HepG2 (cell line): ENCODE data around the gene SEMA3F. TPM values are rescaled to one million over a fixed set of nuclear protein-coding genes. Genes with fewer than 3 reads are reported as not detected.

Source experiments
- ATAC-seq: fragments of 200-7000 bp; cut with Tn5 transposase; 3 replicates; pipeline ENCODE4 v1.9.1; 2020; ENCODE audit warnings: mild to moderate bottlenecking, moderate library complexity
- BruUV-seq: library from RNA; stranded (reverse); fragments of 400-500 nt; replicated peaks from 2 replicates; lab custom pipeline; 2021; lab: Mats Ljungman, UMichigan
- CTCF ChIA-PET: fragments of 300-600 bp; formaldehyde crosslinking; extraction: SDS; loops from one replicate; lab custom pipeline; 2021; ENCODE audit warnings: low total read pairs, inconsistent platforms, low intra/inter-chr PET ratio; lab: Yijun Ruan, JAX
- POLR2A ChIA-PET: fragments of 350-600 bp; sonication (Branson Sonifier 250); formaldehyde crosslinking; loops from one replicate; lab custom pipeline; 2020; ENCODE audit warnings: antibody characterized with exemption, inconsistent platforms; lab: Yijun Ruan, JAX
- DNase-seq: peaks from one replicate; pipeline ENCODE4 v3.0.0-alpha.2; 2015; ENCODE audit warnings: low spot score
- FAIRE-seq: peaks from 3 replicates; lab custom pipeline; 2011; peaks lifted over from hg19 to GRCh38; lab: Jason Lieb, UNC
- H2AFZ ChIP-seq: one replicate; pipeline ENCODE4 v1.6.1; 2011; ENCODE audit warnings: low read length, inconsistent platforms
- H3K27ac ChIP-seq: fragments of 300-600 bp; 3 replicates; pipeline ENCODE4 v1.8.0; 2011; ENCODE audit warnings: mixed run types, mild to moderate bottlenecking, mixed read lengths, low read length, inconsistent platforms; ENCODE audit not compliant: insufficient read depth; ENCODE audit errors: extremely low read length
- H3K27me3 ChIP-seq, 2 experiments: fragments of 200-600 bp in 1 of 2; 2 replicates in 1 of 2; 3 replicates in 1 of 2; pipeline versions ENCODE4 v1.6.0 to v1.8.0; 2011; ENCODE audit warnings: low read length in 2 of 2, mild to moderate bottlenecking in 2 of 2, moderate library complexity in 2 of 2, inconsistent platforms in 1 of 2; ENCODE audit not compliant: insufficient read depth in 2 of 2, control insufficient read depth in 1 of 2
- H3K36me3 ChIP-seq, 2 experiments: fragments of 200-600 bp in 1 of 2; replicated peaks in 1 of 2; 2 replicates in 1 of 2; 3 replicates in 1 of 2; pipeline versions ENCODE4 v1.5.1 to v1.8.0; 2011; ENCODE audit warnings: low read length in 2 of 2, inconsistent platforms in 1 of 2; ENCODE audit not compliant: insufficient read depth in 2 of 2, control insufficient read depth in 1 of 2
- H3K4me1 ChIP-seq: 2 replicates; pipeline ENCODE4 v1.5.1; 2012; ENCODE audit warnings: low read length, inconsistent platforms; ENCODE audit not compliant: insufficient read depth
- H3K4me2 ChIP-seq: 2 replicates; pipeline ENCODE4 v1.6.0; 2011; ENCODE audit warnings: low read depth, low read length, inconsistent platforms
- H3K4me3 ChIP-seq, 3 experiments: fragments of 200-600 bp in 1 of 3; sonication (generic), shearing (Covaris generic) in 1 of 3; replicated peaks in 1 of 3; 2 replicates each; pipeline ENCODE4 v1.5.1; 2011 to 2016; ENCODE audit warnings: low read length in 3 of 3, inconsistent platforms in 2 of 3, low read depth in 2 of 3, mild to moderate bottlenecking in 2 of 3, control low read depth in 1 of 3, mixed read lengths in 1 of 3; ENCODE audit not compliant: insufficient read depth in 1 of 3
- H3K79me2 ChIP-seq: one replicate; pipeline ENCODE4 v1.6.1; 2011; ENCODE audit warnings: low read length, inconsistent platforms; ENCODE audit not compliant: insufficient read depth
- H3K9ac ChIP-seq: 2 replicates; pipeline ENCODE4 v1.6.0; 2011; ENCODE audit warnings: mild to moderate bottlenecking, low read depth, low read length, inconsistent platforms; ENCODE audit not compliant: insufficient read depth
- H3K9me3 ChIP-seq: 2 replicates; pipeline ENCODE4 v1.5.1; 2012; ENCODE audit warnings: mild to moderate bottlenecking, low read length
- H4K20me1 ChIP-seq: 2 replicates; pipeline ENCODE4 v1.6.0; 2011; ENCODE audit warnings: inconsistent platforms, mild to moderate bottlenecking, low read length, moderate library complexity; ENCODE audit not compliant: insufficient read depth
- ATAD3A ChIP-seq: sonication (generic); formaldehyde crosslinking; IDR thresholded peaks from 2 replicates; pipeline ENCODE4 v1.4.0; 2020; ENCODE audit warnings: missing genetic modification reagents
- HOXA3 ChIP-seq: sonication (generic); formaldehyde crosslinking; IDR thresholded peaks from 2 replicates; pipeline ENCODE4 v1.5.0; 2020; ENCODE audit warnings: missing genetic modification reagents
- RBFOX2 ChIP-seq: fragments of 200-400 bp; formaldehyde crosslinking; IDR thresholded peaks from 2 replicates; pipeline ENCODE4 v1.6.1; 2017; ENCODE audit warnings: low read depth, mild to moderate bottlenecking, low read length
- REPIN1 ChIP-seq: sonication (generic); formaldehyde crosslinking; IDR thresholded peaks from 2 replicates; pipeline ENCODE4 v1.8.0; 2022; ENCODE audit warnings: missing genetic modification reagents, low read depth, mild to moderate bottlenecking, borderline replicate concordance
- TARDBP ChIP-seq: sonication (generic); formaldehyde crosslinking; IDR thresholded peaks from 2 replicates; pipeline ENCODE4 v1.8.0; 2022; ENCODE audit warnings: mild to moderate bottlenecking, missing genetic modification reagents
- ZFP90 ChIP-seq: sonication (generic); formaldehyde crosslinking; IDR thresholded peaks from 2 replicates; pipeline ENCODE4 v1.8.0; 2022; ENCODE audit warnings: missing genetic modification reagents, mild to moderate bottlenecking, inconsistent platforms, borderline replicate concordance
- ZNF446 ChIP-seq: sonication (generic); formaldehyde crosslinking; IDR thresholded peaks from 2 replicates; pipeline ENCODE4 v1.5.0; 2020; ENCODE audit warnings: mild to moderate bottlenecking, missing genetic modification reagents
- ZNF7 ChIP-seq: IDR thresholded peaks from 2 replicates; pipeline ENCODE4 v1.6.1; 2016; ENCODE audit warnings: missing biosample characterization, missing genetic modification reagents
- ZNF816 ChIP-seq: sonication (generic); formaldehyde crosslinking; IDR thresholded peaks from 2 replicates; pipeline ENCODE4 v1.8.0; 2022; ENCODE audit warnings: missing genetic modification reagents, mild to moderate bottlenecking, borderline replicate concordance
- ZNF879 ChIP-seq: sonication (generic); formaldehyde crosslinking; IDR thresholded peaks from 2 replicates; pipeline ENCODE4 v1.8.1; 2023; ENCODE audit warnings: missing genetic modification reagents
- WGBS: methylation state at CpG from one replicate; pipeline ENCODE4 v1.1.6; 2017; ENCODE audit warnings: low lambda C conversion rate; 5-methylcytosine and 5-hydroxymethylcytosine counted together
- in situ Hi-C: cut with HindIII; loops from 2 replicates; pipeline ENCODE4 v1.10.0; 2017; ENCODE audit warnings: low pct_unique_long_range_greater_than_20kb; ENCODE audit not compliant: extremely low pct_ligation_motif_present
- intact Hi-C: fragments of 100-400 bp; cut with micrococcal nuclease; formaldehyde crosslinking; loops from one replicate; pipeline ENCODE4 v1.10.0; 2022; ENCODE audit not compliant: unreplicated experiment
- polyA plus RNA-seq, 8 experiments: library from polyadenylated mRNA; depleted of rRNA in 3 of 8; stranded (reverse) in 7 of 8; unstranded in 1 of 8; fragments of >200 nt; fragmentation: Illumina TruSeq in 4 of 8; extraction: Trizol in 4 of 8; gene quantifications; 2 replicates each; pipeline versions ENCODE4 v1.2.1 to v1.2.3, GENCODE V29; 2011 to 2016; ENCODE audit warnings: low read depth in 4 of 8, missing spikeins in 1 of 8, mixed read lengths in 1 of 8; ENCODE audit not compliant: insufficient read depth in 1 of 8
- total RNA-seq, 5 experiments: library from RNA; depleted of rRNA; stranded (reverse); fragments of >200 nt; fragmentation: Illumina TruSeq; extraction: Trizol; gene quantifications; 2 replicates each; pipeline ENCODE4 v1.2.3, GENCODE V29; 2016; ENCODE audit warnings: low read depth in 1 of 5
- TF ChIP-seq, protein P1 (sequence below): sonication (generic); IDR thresholded peaks from 2 replicates; pipeline ENCODE4 v1.6.1; 2016; ENCODE audit warnings: low read depth, borderline replicate concordance
- TF ChIP-seq, protein P2 (sequence below): sonication (generic); formaldehyde crosslinking; IDR thresholded peaks from 2 replicates; pipeline ENCODE4 v1.5.1; 2020; ENCODE audit warnings: mild to moderate bottlenecking, missing genetic modification reagents, moderate library complexity
- TF ChIP-seq, protein P3 (sequence below): sonication (generic); formaldehyde crosslinking; IDR thresholded peaks from 2 replicates; pipeline ENCODE4 v1.4.0; 2020; ENCODE audit warnings: missing genetic modification reagents

SEMA3F gene
- total and polyA plus RNA-seq, 2 of the 13 experiments (the other 11 are each of a cell fraction or from before 2014, with no cell fraction given): 7.6 to 17.2 TPM

DNA sequence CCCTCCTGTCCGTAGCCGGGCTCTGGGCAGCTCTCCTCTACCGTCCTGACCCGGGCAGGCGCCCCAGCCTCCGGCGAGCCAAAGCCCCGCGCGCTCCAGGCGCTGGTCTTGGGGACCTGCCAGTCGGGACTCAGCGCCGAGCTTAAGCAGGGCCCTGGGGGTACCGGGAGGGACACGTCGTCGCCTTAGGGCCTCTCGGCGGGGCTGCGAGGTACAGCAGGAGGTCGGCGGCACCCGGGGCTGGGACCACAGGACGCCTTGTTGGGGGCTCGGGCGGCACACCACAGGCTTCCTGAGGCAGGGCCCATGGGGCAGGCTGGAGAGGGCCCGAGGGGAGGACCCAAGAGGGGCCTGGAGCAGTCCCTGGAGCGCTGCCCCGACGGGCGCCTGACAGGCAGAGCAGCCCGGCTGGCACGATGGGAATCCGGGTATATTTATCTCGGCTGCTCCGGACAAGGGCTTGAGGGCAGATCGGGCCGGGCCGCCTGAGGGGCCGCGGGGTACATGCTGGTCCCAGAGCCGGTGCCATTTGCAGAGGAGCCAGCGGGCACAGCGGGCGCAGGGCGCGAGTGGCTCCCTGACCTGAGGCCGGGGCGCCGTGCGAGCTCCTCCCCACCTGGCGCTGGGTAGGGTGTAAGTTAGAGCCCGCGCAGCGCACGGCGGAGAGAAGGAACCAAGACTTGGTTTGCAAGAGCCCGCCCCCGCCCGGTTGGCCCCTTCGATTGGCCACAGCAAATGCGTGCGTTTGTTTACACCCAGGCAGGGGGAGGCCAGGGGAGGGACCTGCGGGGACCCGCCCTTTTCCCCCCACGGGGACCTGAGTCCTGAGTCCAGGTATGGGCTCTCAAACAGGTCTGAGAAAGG, 50.5 kb downstream of the SEMA3F start (continued):
- TF ChIP-seq ZNF879 (CRISPR knock-in tag) (no peak), ZFP90 (CRISPR knock-in tag) (peak; percentile 44; the same call in 1 of the 2 replicates), HOXA3 (peak; percentile 6; the same call in 1 of the 2 replicates), ZNF816 (CRISPR knock-in tag) (peak; percentile 70; the same call in 1 of the 2 replicates), RBFOX2 (peak; percentile 92)

DNA sequence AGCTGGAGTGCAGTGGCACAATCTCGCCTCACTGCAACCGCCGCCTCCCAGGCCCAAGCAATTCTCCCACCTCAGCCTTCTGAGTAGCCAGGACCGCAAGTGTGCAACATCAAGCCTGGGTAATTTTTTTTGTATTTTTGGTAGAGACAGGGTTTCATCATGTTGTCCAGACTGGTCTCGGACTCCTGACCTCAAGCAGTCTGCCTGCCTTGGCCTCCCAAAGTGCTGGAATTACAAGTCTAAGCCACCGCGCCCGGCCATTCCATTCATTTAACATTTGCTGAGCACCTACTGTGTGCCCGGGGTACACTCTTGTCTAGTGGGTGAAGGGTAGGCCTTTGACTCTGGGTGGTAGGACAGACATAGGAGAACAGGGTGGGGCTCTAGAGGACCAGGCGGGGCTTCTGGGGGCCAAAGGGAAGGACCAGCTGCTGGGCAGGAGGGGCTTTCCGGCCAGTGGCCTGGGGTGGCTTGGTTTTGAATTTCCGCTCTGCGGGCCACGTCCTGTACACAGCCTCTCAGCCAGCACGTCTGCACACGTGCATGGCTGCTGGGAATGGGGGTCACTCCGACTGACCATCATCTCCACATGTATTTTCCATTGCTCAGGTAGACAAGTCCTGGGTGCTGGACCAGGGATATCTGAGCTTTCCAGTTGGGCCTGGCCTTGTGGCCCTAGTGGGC, 52.4 kb downstream of the SEMA3F start:
- Histone ChIP-seq H4K20me1 (peaks cover 4% of the 10 kb centered on the region; the same call in 1 of the 2 replicates), H3K27ac (peak overlapping the region; percentile 99), H3K27me3 (no peaks in the 10 kb centered on the region), H3K36me3 (no peaks in the 10 kb centered on the region; a peak in 1 of 5 replicates), H3K9ac (peak overlapping the region; percentile 59), H3K79me2 (peaks cover 52% of the 10 kb centered on the region), H3K4me2 (peak overlapping the region; percentile 85), H3K4me3 (peak overlapping the region in 1 of 3 experiments; percentile 93; a peak in 2 of 6 replicates), H3K9me3 (no peaks in the 10 kb centered on the region), H2AFZ (no peak overlapping the region), H3K4me1 (peaks cover 87% of the 10 kb centered on the region)
- POLR2A ChIA-PET: interaction anchor here (1.0 to 16.5 kb wide), 7 partner anchors 2 to 88 kb away, joined by 3 to 844 read pairs (median 82); partner anchors contain the start of genes GNAI2 and SLC38A3
- FAIRE-seq: no peak
- intact Hi-C loops (no loop called here), in situ Hi-C loops (no loop called here)
- DNase-seq: no peak
- CTCF ChIA-PET: no interaction called here
- 78% methylated on average over 11 of the region's 17 CpGs for WGBS
- no peak for ATAC-seq
- no TSS peak for BruUV-seq
- TF ChIP-seq, protein P1, sequence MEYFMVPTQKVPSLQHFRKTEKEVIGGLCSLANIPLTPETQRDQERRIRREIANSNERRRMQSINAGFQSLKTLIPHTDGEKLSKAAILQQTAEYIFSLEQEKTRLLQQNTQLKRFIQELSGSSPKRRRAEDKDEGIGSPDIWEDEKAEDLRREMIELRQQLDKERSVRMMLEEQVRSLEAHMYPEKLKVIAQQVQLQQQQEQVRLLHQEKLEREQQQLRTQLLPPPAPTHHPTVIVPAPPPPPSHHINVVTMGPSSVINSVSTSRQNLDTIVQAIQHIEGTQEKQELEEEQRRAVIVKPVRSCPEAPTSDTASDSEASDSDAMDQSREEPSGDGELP: 0 out of 2 replicates have a peak, but pooled peaks have one; percentile 26
- TF ChIP-seq ATAD3A (CRISPR knock-in tag) (no peak), ZNF7 (CRISPR knock-in tag) (0 out of 2 replicates have a peak, but pooled peaks have one; percentile 15), REPIN1 (CRISPR knock-in tag) (0 out of 2 replicates have a peak, but pooled peaks have one; percentile 37), ZNF446 (CRISPR knock-in tag) (0 out of 2 replicates have a peak, but pooled peaks have one; percentile 32), TARDBP (CRISPR knock-in tag) (0 out of 2 replicates have a peak, but pooled peaks have one; percentile 35)
- TF ChIP-seq, protein P2, sequence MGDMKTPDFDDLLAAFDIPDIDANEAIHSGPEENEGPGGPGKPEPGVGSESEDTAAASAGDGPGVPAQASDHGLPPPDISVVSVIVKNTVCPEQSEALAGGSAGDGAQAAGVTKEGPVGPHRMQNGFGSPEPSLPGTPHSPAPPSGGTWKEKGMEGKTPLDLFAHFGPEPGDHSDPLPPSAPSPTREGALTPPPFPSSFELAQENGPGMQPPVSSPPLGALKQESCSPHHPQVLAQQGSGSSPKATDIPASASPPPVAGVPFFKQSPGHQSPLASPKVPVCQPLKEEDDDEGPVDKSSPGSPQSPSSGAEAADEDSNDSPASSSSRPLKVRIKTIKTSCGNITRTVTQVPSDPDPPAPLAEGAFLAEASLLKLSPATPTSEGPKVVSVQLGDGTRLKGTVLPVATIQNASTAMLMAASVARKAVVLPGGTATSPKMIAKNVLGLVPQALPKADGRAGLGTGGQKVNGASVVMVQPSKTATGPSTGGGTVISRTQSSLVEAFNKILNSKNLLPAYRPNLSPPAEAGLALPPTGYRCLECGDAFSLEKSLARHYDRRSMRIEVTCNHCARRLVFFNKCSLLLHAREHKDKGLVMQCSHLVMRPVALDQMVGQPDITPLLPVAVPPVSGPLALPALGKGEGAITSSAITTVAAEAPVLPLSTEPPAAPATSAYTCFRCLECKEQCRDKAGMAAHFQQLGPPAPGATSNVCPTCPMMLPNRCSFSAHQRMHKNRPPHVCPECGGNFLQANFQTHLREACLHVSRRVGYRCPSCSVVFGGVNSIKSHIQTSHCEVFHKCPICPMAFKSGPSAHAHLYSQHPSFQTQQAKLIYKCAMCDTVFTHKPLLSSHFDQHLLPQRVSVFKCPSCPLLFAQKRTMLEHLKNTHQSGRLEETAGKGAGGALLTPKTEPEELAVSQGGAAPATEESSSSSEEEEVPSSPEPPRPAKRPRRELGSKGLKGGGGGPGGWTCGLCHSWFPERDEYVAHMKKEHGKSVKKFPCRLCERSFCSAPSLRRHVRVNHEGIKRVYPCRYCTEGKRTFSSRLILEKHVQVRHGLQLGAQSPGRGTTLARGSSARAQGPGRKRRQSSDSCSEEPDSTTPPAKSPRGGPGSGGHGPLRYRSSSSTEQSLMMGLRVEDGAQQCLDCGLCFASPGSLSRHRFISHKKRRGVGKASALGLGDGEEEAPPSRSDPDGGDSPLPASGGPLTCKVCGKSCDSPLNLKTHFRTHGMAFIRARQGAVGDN: peak; percentile 53
- TF ChIP-seq, protein P3, sequence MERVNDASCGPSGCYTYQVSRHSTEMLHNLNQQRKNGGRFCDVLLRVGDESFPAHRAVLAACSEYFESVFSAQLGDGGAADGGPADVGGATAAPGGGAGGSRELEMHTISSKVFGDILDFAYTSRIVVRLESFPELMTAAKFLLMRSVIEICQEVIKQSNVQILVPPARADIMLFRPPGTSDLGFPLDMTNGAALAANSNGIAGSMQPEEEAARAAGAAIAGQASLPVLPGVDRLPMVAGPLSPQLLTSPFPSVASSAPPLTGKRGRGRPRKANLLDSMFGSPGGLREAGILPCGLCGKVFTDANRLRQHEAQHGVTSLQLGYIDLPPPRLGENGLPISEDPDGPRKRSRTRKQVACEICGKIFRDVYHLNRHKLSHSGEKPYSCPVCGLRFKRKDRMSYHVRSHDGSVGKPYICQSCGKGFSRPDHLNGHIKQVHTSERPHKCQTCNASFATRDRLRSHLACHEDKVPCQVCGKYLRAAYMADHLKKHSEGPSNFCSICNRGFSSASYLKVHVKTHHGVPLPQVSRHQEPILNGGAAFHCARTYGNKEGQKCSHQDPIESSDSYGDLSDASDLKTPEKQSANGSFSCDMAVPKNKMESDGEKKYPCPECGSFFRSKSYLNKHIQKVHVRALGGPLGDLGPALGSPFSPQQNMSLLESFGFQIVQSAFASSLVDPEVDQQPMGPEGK (CRISPR knock-in tag): peak; percentile 30; the same call in 1 of the 2 replicates
